Rectal smooth muscle tissue (tissue), 1 donor: ENCODE results near the gene SHC1.
A peak's percentile ranks its signal among the peaks of the same experiment; 100 is the strongest.
"Not testable (repeated sequence)": the region's sequence is repeated elsewhere in the genome, so short reads cannot be mapped to it uniquely, and the experiment has no call there.

ENCODE experiments used
- H3K27ac ChIP-seq: one replicate; pipeline ENCODE4 v1.7.0; 2013; ENCODE audit warnings: low read depth, low read length, inconsistent platforms
- H3K27me3 ChIP-seq: one replicate; pipeline ENCODE4 v1.7.0; 2013; ENCODE audit warnings: low read length; ENCODE audit not compliant: control insufficient read depth, insufficient read depth
- H3K36me3 ChIP-seq: one replicate; pipeline ENCODE4 v1.7.0; 2013; ENCODE audit warnings: low read length; ENCODE audit not compliant: control insufficient read depth, insufficient read depth
- H3K4me1 ChIP-seq: one replicate; pipeline ENCODE4 v1.7.0; 2013; ENCODE audit warnings: low read length; ENCODE audit not compliant: control insufficient read depth, insufficient read depth
- H3K4me3 ChIP-seq: one replicate; pipeline ENCODE4 v1.7.0; 2013; ENCODE audit warnings: low read length
- H3K9ac ChIP-seq: one replicate; pipeline ENCODE4 v1.7.0; 2013; ENCODE audit warnings: low read length

SHC1 gene

GRCh38 chr1:154998818-154999570 lies 28.4 kb upstream of the SHC1 start:
- Histone ChIP-seq H3K27me3 (no peaks in the 10 kb centered on the region), H3K36me3 (no peaks in the 10 kb centered on the region), H3K9ac (peak overlapping the region; percentile 65), H3K27ac (peak overlapping the region; percentile 96), H3K4me1 (peaks cover 8% of the 10 kb centered on the region), H3K4me3 (peak overlapping the region; percentile 66)

DNA sequence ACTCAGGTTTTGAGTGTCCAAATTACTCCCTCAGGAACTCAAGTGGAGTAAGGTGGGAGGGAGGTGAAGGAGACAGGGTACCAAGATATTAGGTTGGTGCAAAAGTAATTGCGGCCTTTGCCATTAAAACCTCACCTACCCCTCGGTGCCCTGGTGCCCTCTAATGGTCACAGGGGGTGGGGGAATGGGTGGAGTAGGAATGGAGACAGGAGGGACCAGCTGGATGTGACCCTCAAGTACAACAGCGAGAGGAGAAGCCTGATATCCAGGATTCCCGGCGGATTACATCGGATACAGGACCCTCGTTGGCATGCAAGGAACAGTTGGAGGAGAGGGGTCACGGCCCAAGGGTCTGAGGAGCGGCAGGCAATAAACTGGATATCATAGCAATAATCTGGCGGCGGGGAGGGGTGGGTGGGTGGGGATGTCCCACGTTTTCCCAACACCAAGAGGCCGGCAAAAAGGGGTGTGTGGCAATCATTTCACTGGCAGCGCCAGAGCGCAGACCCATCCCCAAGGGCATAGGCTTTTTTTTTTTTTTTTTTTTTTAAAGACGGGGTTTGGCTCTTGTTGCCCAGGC lies 27.7 kb upstream of the SHC1 start:
- Histone ChIP-seq H3K27me3 (no peaks in the 10 kb centered on the region), H3K27ac (peak overlapping the region; percentile 96), H3K36me3 (no peaks in the 10 kb centered on the region), H3K4me1 (peaks cover 8% of the 10 kb centered on the region), H3K4me3 (no peak overlapping the region), H3K9ac (no peak overlapping the region)

DNA sequence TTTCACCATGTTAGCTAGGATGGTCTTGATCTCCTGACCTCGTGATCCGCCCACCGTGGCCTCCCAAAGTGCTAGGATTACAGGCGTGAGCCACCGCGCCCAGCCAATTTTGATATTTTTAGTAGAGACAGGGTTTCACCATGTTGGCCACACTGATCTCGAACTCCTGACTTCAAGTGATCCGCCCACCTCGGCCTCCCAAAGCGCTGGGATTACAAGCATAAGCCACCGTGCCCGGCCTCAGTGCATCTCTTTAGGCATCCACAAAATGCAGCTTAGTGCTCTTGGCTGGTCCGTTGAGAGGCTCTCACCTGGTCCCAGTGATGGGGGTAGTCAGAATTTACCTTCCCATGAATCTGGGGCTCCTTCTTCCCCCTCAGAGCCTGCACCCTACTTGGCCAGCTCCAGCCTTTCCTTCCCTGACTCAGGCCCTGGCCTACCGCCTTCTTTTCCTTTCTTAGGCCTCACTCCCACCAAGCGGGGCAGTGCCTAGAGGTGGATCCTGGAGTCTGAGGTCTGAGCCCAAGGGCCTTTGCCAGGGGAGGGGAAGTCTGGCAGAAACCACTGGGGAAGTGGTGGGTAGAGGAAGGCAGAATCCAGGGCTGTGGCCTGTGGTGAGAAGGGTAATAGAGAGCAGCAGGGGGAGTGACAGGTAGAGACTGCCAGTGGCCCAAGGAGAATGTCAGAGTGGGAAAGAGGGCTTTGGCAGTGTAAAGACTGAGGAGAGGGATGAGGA lies 26.6 kb upstream of the SHC1 start:
- Histone ChIP-seq H3K9ac (peak overlapping the region; percentile 16), H3K4me1 (peaks cover 8% of the 10 kb centered on the region), H3K36me3 (no peaks in the 10 kb centered on the region), H3K27me3 (no peaks in the 10 kb centered on the region), H3K4me3 (no peak overlapping the region), H3K27ac (no peak overlapping the region)

- H3K4me3 ChIP-seq, H3K4me1 ChIP-seq, H3K27ac ChIP-seq, H3K36me3 ChIP-seq, H3K9ac ChIP-seq, H3K27me3 ChIP-seq: not testable (repeated sequence)
Observed at GRCh38 chr1:154995301-154995983, 24.9 kb upstream of the SHC1 start.

GRCh38 chr1:154994591-154994990 lies 24.0 kb upstream of the SHC1 start:
- no peak overlapping the region for H3K9ac ChIP-seq
- H3K36me3 ChIP-seq = peaks cover 4% of the 10 kb centered on the region
- H3K4me1 ChIP-seq = peaks cover 5% of the 10 kb centered on the region
- H3K4me3 ChIP-seq = no peak overlapping the region
- no peak overlapping the region for H3K27ac ChIP-seq
- H3K27me3 ChIP-seq = no peaks in the 10 kb centered on the region

- no peak overlapping the region for H3K27ac ChIP-seq
- no peak overlapping the region for H3K4me3 ChIP-seq
- H3K4me1 ChIP-seq = peaks cover 4% of the 10 kb centered on the region
- H3K27me3 ChIP-seq = no peaks in the 10 kb centered on the region
- peaks cover 4% of the 10 kb centered on the region for H3K36me3 ChIP-seq
- no peak overlapping the region for H3K9ac ChIP-seq
Observed at GRCh38 chr1:154994269-154994587, 23.7 kb upstream of the SHC1 start.

- Histone ChIP-seq H3K4me1 (no peaks in the 10 kb centered on the region), H3K27ac (no peak within 1 kb of the TSS), H3K9ac (no peak within 1 kb of the TSS), H3K4me3 (no peak within 1 kb of the TSS), H3K27me3 (no peaks in the 10 kb centered on the region), H3K36me3 (peaks cover 4% of the 10 kb centered on the region)
Observed at GRCh38 chr1:154993572-154994268, 23.2 kb upstream of the SHC1 start, which contains the start of gene LENEP. Gene LENEP (plus strand): TSS chr1:154993586. CDS start chr1:154993608, 22 bp downstream.

DNA sequence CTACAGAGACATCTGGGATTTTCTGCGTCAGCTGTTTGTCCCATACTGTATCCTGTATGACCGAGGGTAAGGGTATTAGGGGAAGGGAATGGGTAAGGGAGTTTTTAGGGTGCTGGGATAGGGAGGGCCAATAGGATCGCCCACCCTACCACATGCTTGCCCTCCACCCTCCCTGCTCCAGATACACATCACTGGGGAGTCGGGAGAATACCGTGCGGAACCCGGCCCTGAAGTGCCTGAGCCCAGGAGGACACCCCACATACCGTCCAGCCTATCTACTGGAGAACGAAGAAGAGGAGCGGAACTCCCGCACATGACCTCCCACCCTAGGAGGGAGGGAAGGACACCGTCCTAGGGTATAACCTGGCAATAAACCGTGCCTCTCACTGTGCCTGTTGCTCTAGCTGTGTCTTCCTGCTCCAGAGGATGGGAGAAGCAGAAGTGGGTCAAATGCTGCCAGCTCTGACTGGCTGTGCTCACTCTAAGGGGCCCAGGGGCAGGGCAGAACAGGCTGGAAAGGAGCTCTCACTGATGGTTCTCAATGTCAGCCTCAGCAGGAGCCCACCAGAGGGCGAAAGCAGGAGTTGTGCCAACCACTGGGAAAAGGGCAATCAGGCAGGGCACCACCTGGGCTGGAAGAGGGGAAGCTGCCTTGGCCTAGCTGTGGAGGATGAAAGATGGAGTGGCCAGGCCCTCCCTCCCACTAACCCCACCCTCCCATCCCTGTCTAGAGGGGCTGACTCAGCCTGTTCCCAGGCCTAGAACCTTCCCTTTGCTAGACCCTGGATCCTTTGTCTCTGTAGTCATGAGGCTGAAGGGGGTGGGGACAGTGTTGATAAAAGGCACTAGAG lies 22.4 kb upstream of the SHC1 start:
- H3K27me3 ChIP-seq = no peaks in the 10 kb centered on the region
- no peak overlapping the region for H3K9ac ChIP-seq
- H3K4me1 ChIP-seq = no peaks in the 10 kb centered on the region
- H3K27ac ChIP-seq = no peak overlapping the region
- H3K4me3 ChIP-seq = no peak overlapping the region
- peaks cover 6% of the 10 kb centered on the region for H3K36me3 ChIP-seq

- H3K36me3 ChIP-seq = peaks cover 8% of the 10 kb centered on the region
- H3K27me3 ChIP-seq = no peaks in the 10 kb centered on the region
- H3K9ac ChIP-seq = no peak overlapping the region
- no peak overlapping the region for H3K4me3 ChIP-seq
- no peaks in the 10 kb centered on the region for H3K4me1 ChIP-seq
- no peak overlapping the region for H3K27ac ChIP-seq
Observed at GRCh38 chr1:154990276-154990675, 19.7 kb upstream of the SHC1 start.

- peak overlapping the region; percentile 29 for H3K9ac ChIP-seq
- no peak overlapping the region for H3K4me3 ChIP-seq
- peaks cover 8% of the 10 kb centered on the region for H3K36me3 ChIP-seq
- H3K27me3 ChIP-seq = no peaks in the 10 kb centered on the region
- no peak overlapping the region for H3K27ac ChIP-seq
- H3K4me1 ChIP-seq = no peaks in the 10 kb centered on the region
Observed at GRCh38 chr1:154989195-154989860, 18.8 kb upstream of the SHC1 start.
